GM12878 (cell line): Measurements from ENCODE around the gene HMX3. TPM values are rescaled to one million over a fixed set of nuclear protein-coding genes. Genes with fewer than 3 reads are reported as not detected.

Experiments used
- ATAC-seq: fragments of 200-7000 bp; cut with Tn5 transposase; 3 replicates; pipeline ENCODE4 v1.9.1; 2020; ENCODE audit warnings: mild to moderate bottlenecking, moderate library complexity
- BruUV-seq: library from RNA; stranded (reverse); fragments of 400-500 nt; replicated peaks from 2 replicates; lab custom pipeline; 2021; lab: Mats Ljungman, UMichigan
- CTCF ChIA-PET: fragments of 300-600 bp; sonication (Branson Sonifier 250); formaldehyde crosslinking; extraction: SDS; loops from one replicate; lab custom pipeline; 2021; ENCODE audit warnings: inconsistent platforms; lab: Yijun Ruan, JAX
- POLR2A ChIA-PET: fragments of 350-600 bp; formaldehyde crosslinking; extraction: SDS; loops from one replicate; lab custom pipeline; 2021; ENCODE audit warnings: inconsistent platforms; lab: Charles Lee
- RAD21 ChIA-PET: fragments of 300-600 bp; sonication (Branson Sonifier 250); formaldehyde crosslinking; loops from one replicate; lab custom pipeline; 2023; ENCODE audit warnings: antibody characterized with exemption; ENCODE audit not compliant: unreplicated experiment; lab: Charles Lee
- SMC1A ChIA-PET: fragments of 300-600 bp; sonication (Branson Sonifier 250); formaldehyde crosslinking; loops from one replicate; lab custom pipeline; 2023; ENCODE audit not compliant: unreplicated experiment, uncharacterized antibody; lab: Charles Lee
- DNase-seq: peaks from one replicate; pipeline ENCODE4 v3.0.0-alpha.2; 2011; ENCODE audit warnings: low read depth, low spot score
- FAIRE-seq: peaks from 3 replicates; lab custom pipeline; 2011; peaks lifted over from hg19 to GRCh38; lab: Jason Lieb, UNC
- H2AFZ ChIP-seq: 2 replicates; pipeline ENCODE4 v1.6.0; 2011; ENCODE audit warnings: low read depth, low read length, control low read depth; ENCODE audit not compliant: control insufficient read depth
- H3K27ac ChIP-seq: 2 replicates; pipeline ENCODE4 v1.5.1; 2011; ENCODE audit warnings: control low read depth; ENCODE audit not compliant: control insufficient read depth, insufficient read depth
- H3K27me3 ChIP-seq, 2 experiments: replicated peaks in 1 of 2; 2 replicates each; pipeline versions ENCODE4 v1.6.0 to v1.6.1; 2011; ENCODE audit warnings: low read length in 1 of 2; ENCODE audit not compliant: control insufficient read depth in 2 of 2, insufficient read depth in 2 of 2
- H3K36me3 ChIP-seq, 2 experiments: 2 replicates each; pipeline ENCODE4 v1.5.1; 2011; ENCODE audit warnings: low read length in 1 of 2; ENCODE audit not compliant: control insufficient read depth in 2 of 2, insufficient read depth in 2 of 2
- H3K4me1 ChIP-seq: 2 replicates; pipeline ENCODE4 v1.6.1; 2011; ENCODE audit warnings: mild to moderate bottlenecking, low read length, moderate library complexity, mixed read lengths; ENCODE audit not compliant: control insufficient read depth, insufficient read depth
- H3K4me2 ChIP-seq: 2 replicates; pipeline ENCODE4 v1.6.0; 2011; ENCODE audit warnings: control low read depth; ENCODE audit not compliant: control insufficient read depth, insufficient read depth
- H3K4me3 ChIP-seq: fragments of 200-600 bp; sonication (generic); 2 replicates; pipeline ENCODE4 v1.5.1; 2016
- H3K79me2 ChIP-seq: 2 replicates; pipeline ENCODE4 v1.6.0; 2011; ENCODE audit warnings: low read length; ENCODE audit not compliant: control insufficient read depth, insufficient read depth
- H3K9ac ChIP-seq: 2 replicates; pipeline ENCODE4 v1.8.0; 2011; ENCODE audit warnings: low read length, control low read depth, mixed read lengths; ENCODE audit not compliant: control insufficient read depth, insufficient read depth
- H3K9me3 ChIP-seq: replicated peaks from 3 replicates; pipeline ENCODE4 v1.5.1; 2011; ENCODE audit warnings: mild to moderate bottlenecking, low read length; ENCODE audit not compliant: control insufficient read depth, insufficient read depth
- H4K20me1 ChIP-seq: 2 replicates; pipeline ENCODE4 v1.6.0; 2011; ENCODE audit not compliant: control insufficient read depth, insufficient read depth
- BHLHE40 ChIP-seq, 2 experiments: fragments of 450-650 bp in 1 of 2; IDR thresholded peaks; 2 replicates each; pipeline ENCODE4 v1.6.1; 2011 to 2017; ENCODE audit warnings: low read depth in 2 of 2, borderline replicate concordance in 1 of 2, improper control_type of control experiment in 1 of 2, low read length in 1 of 2, mild to moderate bottlenecking in 1 of 2
- E4F1 ChIP-seq: fragments of 450-650 bp; IDR thresholded peaks from 2 replicates; pipeline ENCODE4 v1.6.1; 2018; ENCODE audit warnings: borderline replicate concordance, mild to moderate bottlenecking; ENCODE audit not compliant: partially characterized antibody
- ELK1 ChIP-seq: IDR thresholded peaks from 2 replicates; pipeline ENCODE4 v1.6.1; 2012; ENCODE audit warnings: low read depth, low read length, improper control_type of control experiment
- GATAD2B ChIP-seq: fragments of 450-650 bp; conservative IDR thresholded peaks from 2 replicates; pipeline ENCODE4 v1.6.1; 2017; ENCODE audit warnings: low read depth, mild to moderate bottlenecking, moderate library complexity
- KAT2A ChIP-seq: conservative IDR thresholded peaks from 2 replicates; pipeline ENCODE4 v1.6.1; 2011; ENCODE audit warnings: low read depth, low read length; ENCODE audit not compliant: control insufficient read depth
- MAX ChIP-seq: IDR thresholded peaks from 2 replicates; pipeline ENCODE4 v1.6.1; 2012; ENCODE audit warnings: low read depth, low read length, improper control_type of control experiment
- NFXL1 ChIP-seq: fragments of 450-650 bp; IDR thresholded peaks from 2 replicates; pipeline ENCODE4 v1.6.1; 2017; ENCODE audit warnings: antibody characterized with exemption, mild to moderate bottlenecking, borderline replicate concordance
- NKRF ChIP-seq: fragments of 450-650 bp; conservative IDR thresholded peaks from 2 replicates; pipeline ENCODE4 v1.6.1; 2017; ENCODE audit warnings: mild to moderate bottlenecking, moderate library complexity
- NR2C1 ChIP-seq: fragments of 450-650 bp; IDR thresholded peaks from 2 replicates; pipeline ENCODE4 v1.6.1; 2017; ENCODE audit warnings: antibody characterized with exemption, mild to moderate bottlenecking, moderate library complexity
- USF1 ChIP-seq: IDR thresholded peaks from 2 replicates; pipeline ENCODE4 v1.6.1; 2011; ENCODE audit warnings: borderline replicate concordance, low read depth, mild to moderate bottlenecking, moderate library complexity, mixed read lengths, low read length; ENCODE audit not compliant: insufficient read depth; ENCODE audit errors: extremely low read length
- ZNF592 ChIP-seq: fragments of 450-650 bp; IDR thresholded peaks from 2 replicates; pipeline ENCODE4 v1.6.1; 2017; ENCODE audit warnings: mild to moderate bottlenecking, moderate library complexity
- WGBS: methylation state at CpG from one replicate; pipeline ENCODE4 v1.1.6; 2016; ENCODE audit warnings: low lambda C conversion rate; ENCODE audit not compliant: insufficient replicate concordance, insufficient coverage; ENCODE audit errors: missing lambda C conversion rate; 5-methylcytosine and 5-hydroxymethylcytosine counted together
- in situ Hi-C: fragments of 300-500 bp; cut with MboI; formaldehyde crosslinking; loops from 9 replicates; pipeline ENCODE4 v1.14.3; 2018; ENCODE audit warnings: mixed read lengths
- intact Hi-C: fragments of 100-400 bp; cut with micrococcal nuclease; formaldehyde crosslinking; loops from one replicate; pipeline ENCODE4 v1.14.2; 2022; ENCODE audit not compliant: unreplicated experiment
- polyA plus RNA-seq, 11 experiments: library from polyadenylated mRNA; depleted of rRNA in 4 of 11; unstranded in 6 of 11; stranded (reverse) in 5 of 11; fragments of >200 nt; fragmentation: Nextera tagmentation in 4 of 11; fragmentation: Illumina TruSeq in 1 of 11; extraction: Ambion mirVana in 4 of 11; extraction: Trizol in 1 of 11; gene quantifications; 1 replicate in 1 of 11; 2 replicates in 10 of 11; pipeline versions ENCODE4 v1.2.1 to v1.2.3, GENCODE V29; 2011 to 2016; ENCODE audit warnings: inconsistent platforms in 2 of 11, missing spikeins in 2 of 11, low read depth in 1 of 11
- total RNA-seq, 4 experiments: library from RNA; depleted of rRNA in 3 of 4; stranded (reverse); fragments of >200 nt in 3 of 4; fragmentation: Illumina TruSeq in 1 of 4; extraction: Trizol in 1 of 4; gene quantifications; 2 replicates each; pipeline versions ENCODE4 v1.2.1 to v1.2.3, GENCODE V29; 2013 to 2021

The HMX3 gene
- total and polyA plus RNA-seq, 10 of the 15 experiments (the other 5 are each of a cell fraction or from before 2014, with no cell fraction given): 0.63 to 60.5 (median 15.3) TPM; not detected in 2

- POLR2A ChIA-PET: no interaction called here
- Histone ChIP-seq H3K4me3 (no peak overlapping the region), H3K4me1 (no peaks in the 10 kb centered on the region), H3K79me2 (no peaks in the 10 kb centered on the region), H3K27me3 (peaks cover 0 to 2% of the 10 kb centered on the region in 2 experiments; a peak in 2 of 4 replicates), H4K20me1 (no peaks in the 10 kb centered on the region), H2AFZ (no peak overlapping the region), H3K4me2 (no peak overlapping the region), H3K27ac (no peak overlapping the region), H3K9ac (no peak overlapping the region), H3K36me3 (no peaks in the 10 kb centered on the region), H3K9me3 (no peaks in the 10 kb centered on the region)
- no TSS peak for BruUV-seq
- no peak for ATAC-seq
- intact Hi-C loops (no loop called here), in situ Hi-C loops (no loop called here)
- no peak for FAIRE-seq
- CTCF ChIA-PET: no interaction called here
- no peak for DNase-seq
- RAD21 ChIA-PET: no interaction called here
- TF ChIP-seq E4F1 (no peak), GATAD2B (no peak), MAX (no peak), ZNF592 (no peak), KAT2A (no peak), ELK1 (no peak), USF1 (no peak), NFXL1 (no peak), NKRF (no peak), BHLHE40 (IDR thresholded peaks at IDR 0.05; ENCODE audit: borderline replicate concordance in 1 of 2, low read depth in 2 of 2, low read length in 1 of 2) (no peak), NR2C1 (no peak)
- 42% methylated on average over 5 of the region's 5 CpGs for WGBS
- SMC1A ChIA-PET: interaction anchor here (0.9 kb wide), 1 partner anchor 40 kb away, joined by 3 read pairs; no protein-coding TSS in a partner anchor
Observed at GRCh38 chr10:123126246-123126645, 9.5 kb upstream of the HMX3 start.
